PC-3 (cell line): Measurements from ENCODE around the gene ASB16.

Experiments used
- CTCF ChIP-seq: fragments of 300-600 bp; sonication (generic); conservative IDR thresholded peaks from 2 replicates; pipeline ENCODE4 v1.5.1; 2017; ENCODE audit warnings: antibody characterized with exemption, low read depth, mild to moderate bottlenecking, low read length
- EZH2 ChIP-seq: fragments of 300-600 bp; sonication (generic); IDR thresholded peaks from one replicate; pipeline ENCODE4 v1.6.1; 2017; ENCODE audit warnings: antibody characterized with exemption, mild to moderate bottlenecking, low read length; ENCODE audit not compliant: unreplicated experiment

DNA sequence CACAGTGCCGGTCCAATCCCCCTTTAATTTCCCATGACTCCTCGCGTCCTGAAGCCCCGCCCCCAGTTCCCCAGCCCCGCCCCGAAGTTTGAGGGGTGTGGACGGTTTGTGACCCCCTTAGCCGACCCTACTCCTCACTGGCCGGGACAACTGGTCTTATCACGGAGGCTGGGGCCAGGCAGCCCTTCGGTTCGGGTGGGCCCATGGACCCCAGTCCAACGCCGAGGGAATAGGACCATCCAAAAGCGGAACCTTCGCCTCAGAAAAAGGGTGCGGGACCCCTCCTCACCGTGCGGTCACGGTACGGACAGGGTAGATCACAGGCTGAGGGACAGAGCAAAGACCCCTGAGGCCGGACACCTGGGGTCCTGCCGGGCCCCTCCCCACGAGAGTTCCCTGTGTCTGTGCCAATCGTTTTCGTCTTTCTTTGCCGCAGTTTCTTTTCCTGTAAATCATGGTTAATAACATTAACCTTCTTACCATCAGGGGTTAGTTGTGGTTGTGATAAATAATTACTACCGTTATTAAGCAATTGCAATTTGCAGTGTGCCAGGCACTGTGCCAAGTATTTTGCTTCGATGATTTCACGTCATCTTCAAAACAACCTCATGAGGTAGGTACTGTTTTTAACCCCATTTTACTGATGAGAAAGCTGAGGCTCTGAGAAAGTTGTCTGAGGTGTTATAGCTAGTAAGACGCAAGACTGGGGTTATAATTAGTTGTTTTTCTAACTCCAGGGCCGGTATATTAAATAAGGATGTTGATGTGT, 16.8 kb downstream of the ASB16 start:
- TF ChIP-seq EZH2, result no peak
- no peak for TF ChIP-seq CTCF
